HG02623 (cell line): ENCODE measurements around the gene LMO2.
"Not testable (repeated sequence)": the region's sequence is repeated elsewhere in the genome, so short reads cannot be mapped to it uniquely, and the experiment has no call there.

Experiments used
- ATAC-seq: cut with Tn5 transposase; IDR thresholded peaks from one replicate; pipeline ENCODE4 v1.9.1; 2021; ENCODE audit warnings: moderate library complexity; ENCODE audit not compliant: unreplicated experiment

LMO2 gene

GRCh38 chr11:33828604-33829429, 63.1 kb downstream of the LMO2 start:
- ATAC-seq = no peak

DNA sequence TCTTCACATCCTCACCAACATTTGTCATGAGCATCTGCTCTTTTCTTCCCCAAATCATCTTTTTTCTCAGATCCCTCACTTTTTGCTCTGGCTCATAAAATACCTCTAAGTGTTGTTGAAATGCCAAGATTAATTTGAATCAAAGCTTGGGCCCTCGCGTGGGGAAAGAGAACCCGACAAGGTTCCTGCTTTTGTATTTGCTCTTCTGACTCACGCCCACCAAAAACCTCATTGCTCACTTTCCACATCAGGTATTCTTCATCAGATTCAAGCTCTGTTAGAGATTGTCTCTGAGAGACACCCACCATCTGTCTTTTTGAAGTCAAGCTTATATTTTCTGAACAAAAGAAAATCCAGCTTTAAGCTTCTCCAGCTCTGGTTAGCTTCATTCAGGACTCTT, 64.7 kb downstream of the LMO2 start:
- no peak for ATAC-seq

DNA sequence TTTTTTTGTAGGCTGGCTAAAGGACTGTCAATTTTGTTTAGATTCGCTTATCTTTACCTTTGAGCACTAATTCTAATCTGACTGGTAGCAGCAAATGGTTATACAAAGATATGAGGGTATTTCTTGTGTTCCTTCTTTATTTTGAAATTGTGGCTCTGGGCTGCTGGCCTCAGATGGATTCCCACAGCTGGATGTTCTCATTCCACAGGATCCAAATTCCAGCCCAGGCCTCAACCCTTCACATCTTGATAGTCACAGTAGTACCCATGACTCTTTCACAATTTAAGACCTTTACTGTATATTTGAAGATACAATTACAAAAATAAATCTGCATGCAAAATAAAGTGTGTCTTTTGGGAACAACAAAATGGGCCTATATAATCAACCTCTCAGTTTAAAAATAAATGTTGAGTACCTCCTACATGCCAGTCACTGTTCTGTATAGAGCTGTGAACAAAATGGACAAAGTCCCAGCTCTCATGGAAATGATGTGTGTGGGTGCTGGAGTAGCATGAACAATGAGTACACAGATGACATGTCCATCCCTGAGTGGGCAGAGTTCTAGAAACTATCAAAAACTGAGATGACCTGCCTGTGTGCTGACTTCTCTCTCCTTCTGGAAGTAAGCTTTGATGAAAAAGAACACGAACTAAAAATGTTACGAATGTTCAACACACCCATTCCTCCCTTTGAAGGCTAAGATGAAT, 65.9 kb downstream of the LMO2 start:
- no peak for ATAC-seq

DNA sequence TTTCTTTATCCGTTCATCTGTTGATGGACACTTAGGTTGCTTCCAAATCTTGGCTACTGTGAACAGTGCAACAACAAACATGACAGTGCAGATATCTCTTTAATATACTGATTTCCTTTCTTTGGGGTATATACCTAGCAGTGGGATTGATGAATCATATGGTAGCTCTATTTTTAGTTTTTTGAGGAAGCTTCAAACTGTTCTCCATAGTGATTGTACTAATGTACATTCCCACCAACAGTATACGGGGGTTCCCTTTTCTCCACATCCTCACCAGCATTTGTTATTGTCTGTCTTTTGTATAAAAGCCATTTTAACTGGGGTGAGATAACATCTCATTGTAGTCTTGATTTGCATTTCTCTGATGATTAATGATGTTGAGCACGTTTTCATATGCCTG, 68.9 kb downstream of the LMO2 start:
- not testable (repeated sequence) for ATAC-seq

DNA sequence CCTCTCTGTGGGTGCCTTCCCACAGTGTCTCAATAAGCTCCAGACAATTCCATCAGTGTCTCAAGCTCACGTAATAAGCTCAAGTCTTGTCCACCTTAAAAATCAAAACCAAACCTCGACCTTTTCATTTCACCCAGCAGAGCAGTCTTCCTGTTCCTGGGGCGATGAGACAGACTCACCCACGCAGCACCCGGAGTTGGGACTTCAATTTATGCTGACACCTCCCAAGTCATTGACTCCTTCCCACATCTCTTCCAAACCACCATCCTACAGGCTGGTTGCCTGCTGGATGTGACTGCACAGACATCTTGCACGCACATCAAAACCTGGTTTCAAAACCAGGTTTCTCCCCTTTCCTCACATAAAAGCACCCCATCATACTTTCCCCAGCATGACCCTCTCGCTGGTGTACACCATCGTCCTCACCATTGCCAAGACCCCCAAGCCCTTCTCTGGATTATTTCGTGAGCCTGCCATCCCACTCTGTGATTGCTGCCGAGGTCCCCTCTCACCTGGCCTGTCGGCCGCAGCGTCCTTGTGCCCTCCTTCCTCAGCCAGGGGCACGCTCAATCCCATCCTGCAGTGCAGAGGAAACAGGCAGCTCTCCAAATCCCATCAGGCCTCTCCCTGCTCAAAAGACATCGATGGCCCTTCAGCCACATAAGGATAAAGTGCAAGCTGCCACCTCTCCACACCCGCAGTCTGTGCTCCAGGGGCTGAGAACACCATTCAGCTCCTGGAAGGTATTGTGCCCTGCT, 72.4 kb downstream of the LMO2 start:
- no peak for ATAC-seq
